ENCODE data around the gene ILDR1.

DNA sequence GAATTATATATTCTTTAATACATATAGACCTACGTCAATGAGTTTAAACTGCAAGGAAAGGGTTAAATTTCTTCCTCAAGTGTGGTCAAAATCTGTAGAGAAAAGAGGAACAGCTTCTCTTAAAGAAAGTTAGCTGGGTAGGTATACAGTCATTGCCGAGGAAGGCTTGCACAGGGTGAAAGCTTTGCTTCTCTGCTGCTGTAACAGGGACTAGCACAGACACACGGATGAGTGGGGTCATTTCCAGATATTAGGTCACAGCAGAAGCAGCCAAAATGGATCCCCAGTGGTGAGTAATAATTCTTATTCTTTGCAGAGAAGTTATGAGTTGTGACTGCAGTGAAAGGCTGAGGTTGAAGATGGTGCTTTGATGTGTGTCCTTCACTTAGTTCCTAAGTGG lies 33.2 kb upstream of the ILDR1 start, which contains the start of gene CD86:
- TF ChIP-seq ZNF263 (CRISPR knock-in tag; IDR thresholded peaks at IDR 0.05; ENCODE audit: low read depth) = no peak
- TF ChIP-seq, protein P1, sequence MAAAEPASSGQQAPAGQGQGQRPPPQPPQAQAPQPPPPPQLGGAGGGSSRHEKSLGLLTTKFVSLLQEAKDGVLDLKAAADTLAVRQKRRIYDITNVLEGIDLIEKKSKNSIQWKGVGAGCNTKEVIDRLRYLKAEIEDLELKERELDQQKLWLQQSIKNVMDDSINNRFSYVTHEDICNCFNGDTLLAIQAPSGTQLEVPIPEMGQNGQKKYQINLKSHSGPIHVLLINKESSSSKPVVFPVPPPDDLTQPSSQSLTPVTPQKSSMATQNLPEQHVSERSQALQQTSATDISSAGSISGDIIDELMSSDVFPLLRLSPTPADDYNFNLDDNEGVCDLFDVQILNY (CRISPR knock-in tag; IDR thresholded peaks at IDR 0.05) = no peak
- TF ChIP-seq, protein P2, sequence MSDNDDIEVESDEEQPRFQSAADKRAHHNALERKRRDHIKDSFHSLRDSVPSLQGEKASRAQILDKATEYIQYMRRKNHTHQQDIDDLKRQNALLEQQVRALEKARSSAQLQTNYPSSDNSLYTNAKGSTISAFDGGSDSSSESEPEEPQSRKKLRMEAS (CRISPR knock-in tag; IDR thresholded peaks at IDR 0.05) = no peak
- no peak for TF ChIP-seq TEAD4 (CRISPR knock-in tag; IDR thresholded peaks at IDR 0.05)
- TF ChIP-seq ZNF232 (CRISPR knock-in tag; IDR thresholded peaks at IDR 0.05) = no peak
- TF ChIP-seq, protein P3, sequence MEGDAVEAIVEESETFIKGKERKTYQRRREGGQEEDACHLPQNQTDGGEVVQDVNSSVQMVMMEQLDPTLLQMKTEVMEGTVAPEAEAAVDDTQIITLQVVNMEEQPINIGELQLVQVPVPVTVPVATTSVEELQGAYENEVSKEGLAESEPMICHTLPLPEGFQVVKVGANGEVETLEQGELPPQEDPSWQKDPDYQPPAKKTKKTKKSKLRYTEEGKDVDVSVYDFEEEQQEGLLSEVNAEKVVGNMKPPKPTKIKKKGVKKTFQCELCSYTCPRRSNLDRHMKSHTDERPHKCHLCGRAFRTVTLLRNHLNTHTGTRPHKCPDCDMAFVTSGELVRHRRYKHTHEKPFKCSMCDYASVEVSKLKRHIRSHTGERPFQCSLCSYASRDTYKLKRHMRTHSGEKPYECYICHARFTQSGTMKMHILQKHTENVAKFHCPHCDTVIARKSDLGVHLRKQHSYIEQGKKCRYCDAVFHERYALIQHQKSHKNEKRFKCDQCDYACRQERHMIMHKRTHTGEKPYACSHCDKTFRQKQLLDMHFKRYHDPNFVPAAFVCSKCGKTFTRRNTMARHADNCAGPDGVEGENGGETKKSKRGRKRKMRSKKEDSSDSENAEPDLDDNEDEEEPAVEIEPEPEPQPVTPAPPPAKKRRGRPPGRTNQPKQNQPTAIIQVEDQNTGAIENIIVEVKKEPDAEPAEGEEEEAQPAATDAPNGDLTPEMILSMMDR (IDR thresholded peaks at IDR 0.05) = no peak

All from WTC11 (cell line).